D721Med (cell line): ENCODE data around the gene HRC.

Source experiments
- DNase-seq: peaks from one replicate; pipeline ENCODE4 v3.0.0; 2011; ENCODE audit warnings: low spot score; ENCODE audit not compliant: insufficient read length
- FAIRE-seq: peaks from 2 replicates; lab custom pipeline; 2011; peaks lifted over from hg19 to GRCh38; lab: Jason Lieb, UNC
- CTCF ChIP-seq: IDR thresholded peaks from 2 replicates; pipeline ENCODE4 v1.5.1; 2012; ENCODE audit warnings: mild to moderate bottlenecking, control low read depth; ENCODE audit not compliant: insufficient read depth; ENCODE audit errors: missing control alignments

HRC gene

GRCh38 chr19:49120868-49121267, 34.3 kb downstream of the HRC start:
- TF ChIP-seq CTCF: no peak
- DNase-seq: no peak
- no peak for FAIRE-seq

- TF ChIP-seq CTCF: no peak
- FAIRE-seq: no peak
- DNase-seq: no peak
Measured at GRCh38 chr19:49120325-49120683, 34.9 kb downstream of the HRC start.

- DNase-seq: no peak
- no peak for FAIRE-seq
- TF ChIP-seq CTCF: no peak
Measured at GRCh38 chr19:49119411-49120324, 35.5 kb downstream of the HRC start, which contains the start of gene PPFIA3. TSS of gene PPFIA3 (plus strand) at chr19:49119544. CDS start at chr19:49127874, 8,330 bp downstream.

GRCh38 chr19:49118565-49119410, 36.4 kb downstream of the HRC start, which contains the start of gene C19orf73:
TSS of gene C19orf73 (minus strand) at chr19:49119143. CDS start at chr19:49119022, 121 bp downstream.
- FAIRE-seq: no peak
- no peak for TF ChIP-seq CTCF
- peak; percentile 92 for DNase-seq

- no peak for TF ChIP-seq CTCF
- DNase-seq: no peak
- FAIRE-seq: no peak
Measured at GRCh38 chr19:49117677-49118564, 37.3 kb downstream of the HRC start.

- DNase-seq: no peak
- no peak for FAIRE-seq
- no peak for TF ChIP-seq CTCF
Measured at GRCh38 chr19:49116544-49116943, 38.7 kb downstream of the HRC start.
